Panc1 (cell line): ENCODE data around the gene MAPKAPK3. TPM values are rescaled to one million over a fixed set of nuclear protein-coding genes. Genes with fewer than 3 reads are reported as not detected.

ENCODE experiments used
- ATAC-seq: fragments of 200-7000 bp; cut with Tn5 transposase; 2 replicates; pipeline ENCODE4 v1.9.1; 2020; ENCODE audit warnings: mild to moderate bottlenecking, moderate library complexity
- BruUV-seq: library from RNA; stranded (reverse); fragments of 400-500 nt; replicated peaks from 2 replicates; lab custom pipeline; 2021; lab: Mats Ljungman, UMichigan
- CTCF ChIA-PET: fragments of 300-600 bp; sonication (Branson Sonifier 250); formaldehyde crosslinking; loops from one replicate; lab custom pipeline; 2022; ENCODE audit warnings: antibody characterized with exemption; lab: Charles Lee
- POLR2A ChIA-PET: fragments of 300-600 bp; sonication (Branson Sonifier 250); formaldehyde crosslinking; loops from one replicate; lab custom pipeline; 2022; ENCODE audit warnings: antibody characterized with exemption; lab: Charles Lee
- DNase-seq: peaks from one replicate; pipeline ENCODE4 v3.0.0-alpha.2; 2010; ENCODE audit warnings: low read depth, low spot score
- H3K27ac ChIP-seq: 2 replicates; pipeline ENCODE4 v1.5.1; 2011; ENCODE audit warnings: mild to moderate bottlenecking, low read length, inconsistent platforms
- H3K27me3 ChIP-seq: fragments of 200-500 bp; sonication (Bioruptor generic); 2 replicates; pipeline ENCODE4 v1.6.0; 2014; ENCODE audit warnings: low read length, inconsistent platforms; ENCODE audit not compliant: control insufficient read depth, insufficient read depth
- H3K36me3 ChIP-seq: fragments of 200-500 bp; sonication (Bioruptor generic); 2 replicates; pipeline ENCODE4 v1.5.1; 2014; ENCODE audit warnings: inconsistent platforms, mild to moderate bottlenecking, low read length, moderate library complexity; ENCODE audit not compliant: control insufficient read depth, insufficient read depth
- H3K4me1 ChIP-seq: 2 replicates; pipeline ENCODE4 v1.5.1; 2011; ENCODE audit warnings: inconsistent platforms, mild to moderate bottlenecking, low read length, moderate library complexity; ENCODE audit not compliant: control insufficient read depth, insufficient read depth
- H3K4me3 ChIP-seq, 2 experiments: 2 replicates each; pipeline ENCODE4 v1.5.1; 2011 to 2012; ENCODE audit warnings: low read depth in 2 of 2, low read length in 2 of 2, mild to moderate bottlenecking in 2 of 2, inconsistent platforms in 1 of 2, moderate library complexity in 1 of 2
- H3K9me3 ChIP-seq: fragments of 200-500 bp; sonication (Bioruptor generic); 2 replicates; pipeline ENCODE4 v1.5.1; 2014; ENCODE audit warnings: low read depth, mild to moderate bottlenecking, inconsistent platforms, low read length, moderate library complexity; ENCODE audit not compliant: control insufficient read depth, insufficient read depth
- POLR2AphosphoS5 ChIP-seq: IDR thresholded peaks from 2 replicates; pipeline ENCODE4 v1.6.1; 2012; ENCODE audit warnings: mild to moderate bottlenecking, low read depth, low read length, moderate library complexity
- SIN3A ChIP-seq: IDR thresholded peaks from 2 replicates; pipeline ENCODE4 v1.6.1; 2012; ENCODE audit warnings: low read depth, mild to moderate bottlenecking, low read length, moderate library complexity, borderline replicate concordance; ENCODE audit not compliant: insufficient read depth
- in situ Hi-C: cut with HindIII; loops from 2 replicates; pipeline ENCODE4 v1.10.0; 2016; ENCODE audit warnings: low sequenced_read_pairs, low pct_unique_long_range_greater_than_20kb
- intact Hi-C: fragments of 100-400 bp; cut with micrococcal nuclease; formaldehyde crosslinking; loops from one replicate; pipeline ENCODE4 v1.10.0; 2022; ENCODE audit not compliant: unreplicated experiment
- total RNA-seq: library from RNA; stranded (reverse); gene quantifications from one replicate; pipeline ENCODE4 v1.2.1, GENCODE V29; 2021; ENCODE audit not compliant: unreplicated experiment
- TF ChIP-seq, protein P1 (sequence below): fragments of 450-650 bp; IDR thresholded peaks from 2 replicates; pipeline ENCODE4 v1.5.1; 2017; ENCODE audit warnings: mild to moderate bottlenecking
- TF ChIP-seq, protein P2 (sequence below), 2 experiments: IDR thresholded peaks; 2 replicates each; pipeline ENCODE4 v1.6.1; 2011 to 2012; ENCODE audit warnings: low read depth in 2 of 2, control low read depth in 1 of 2, low read length in 1 of 2, mild to moderate bottlenecking in 1 of 2, moderate library complexity in 1 of 2; ENCODE audit not compliant: insufficient read depth in 1 of 2

Gene MAPKAPK3
- total RNA-seq, 1 experiment from 2014 or later = 14.8 TPM

DNA sequence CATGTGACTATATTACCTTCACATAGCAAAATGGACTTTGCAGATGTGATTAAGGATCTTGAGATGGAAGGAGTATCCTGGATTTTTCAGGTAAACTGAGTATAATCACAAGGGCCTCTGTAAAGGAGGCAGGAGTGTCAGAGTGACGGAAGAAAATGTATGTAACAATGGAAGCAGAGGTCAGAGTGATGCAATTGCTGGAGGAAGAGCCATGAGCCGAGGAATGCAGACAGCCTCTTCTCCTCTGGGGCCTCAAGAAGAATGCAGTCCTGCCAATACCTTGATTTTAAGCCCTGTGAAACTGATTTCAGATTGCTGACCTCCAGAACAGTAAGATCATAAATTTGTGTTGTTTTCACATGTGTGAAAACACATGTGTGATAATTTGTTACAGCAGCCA is 32.6 kb upstream of the MAPKAPK3 start:
- TF ChIP-seq SIN3A = no peak
- TF ChIP-seq, protein P1, sequence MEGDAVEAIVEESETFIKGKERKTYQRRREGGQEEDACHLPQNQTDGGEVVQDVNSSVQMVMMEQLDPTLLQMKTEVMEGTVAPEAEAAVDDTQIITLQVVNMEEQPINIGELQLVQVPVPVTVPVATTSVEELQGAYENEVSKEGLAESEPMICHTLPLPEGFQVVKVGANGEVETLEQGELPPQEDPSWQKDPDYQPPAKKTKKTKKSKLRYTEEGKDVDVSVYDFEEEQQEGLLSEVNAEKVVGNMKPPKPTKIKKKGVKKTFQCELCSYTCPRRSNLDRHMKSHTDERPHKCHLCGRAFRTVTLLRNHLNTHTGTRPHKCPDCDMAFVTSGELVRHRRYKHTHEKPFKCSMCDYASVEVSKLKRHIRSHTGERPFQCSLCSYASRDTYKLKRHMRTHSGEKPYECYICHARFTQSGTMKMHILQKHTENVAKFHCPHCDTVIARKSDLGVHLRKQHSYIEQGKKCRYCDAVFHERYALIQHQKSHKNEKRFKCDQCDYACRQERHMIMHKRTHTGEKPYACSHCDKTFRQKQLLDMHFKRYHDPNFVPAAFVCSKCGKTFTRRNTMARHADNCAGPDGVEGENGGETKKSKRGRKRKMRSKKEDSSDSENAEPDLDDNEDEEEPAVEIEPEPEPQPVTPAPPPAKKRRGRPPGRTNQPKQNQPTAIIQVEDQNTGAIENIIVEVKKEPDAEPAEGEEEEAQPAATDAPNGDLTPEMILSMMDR = no peak
- H3K36me3 ChIP-seq = no peaks in the 10 kb centered on the region
- H3K27me3 ChIP-seq = no peaks in the 10 kb centered on the region
- H3K4me1 ChIP-seq = no peaks in the 10 kb centered on the region
- no TSS peak for BruUV-seq
- ChIA-PET CTCF (no interaction called here), POLR2A (no interaction called here)
- DNase-seq (no peak), ATAC-seq (no peak)
- intact Hi-C loops (no loop called here), in situ Hi-C loops (no loop called here)
- H3K27ac ChIP-seq = no peak overlapping the region
- H3K9me3 ChIP-seq = no peaks in the 10 kb centered on the region
- no peak overlapping the region for H3K4me3 ChIP-seq

DNA sequence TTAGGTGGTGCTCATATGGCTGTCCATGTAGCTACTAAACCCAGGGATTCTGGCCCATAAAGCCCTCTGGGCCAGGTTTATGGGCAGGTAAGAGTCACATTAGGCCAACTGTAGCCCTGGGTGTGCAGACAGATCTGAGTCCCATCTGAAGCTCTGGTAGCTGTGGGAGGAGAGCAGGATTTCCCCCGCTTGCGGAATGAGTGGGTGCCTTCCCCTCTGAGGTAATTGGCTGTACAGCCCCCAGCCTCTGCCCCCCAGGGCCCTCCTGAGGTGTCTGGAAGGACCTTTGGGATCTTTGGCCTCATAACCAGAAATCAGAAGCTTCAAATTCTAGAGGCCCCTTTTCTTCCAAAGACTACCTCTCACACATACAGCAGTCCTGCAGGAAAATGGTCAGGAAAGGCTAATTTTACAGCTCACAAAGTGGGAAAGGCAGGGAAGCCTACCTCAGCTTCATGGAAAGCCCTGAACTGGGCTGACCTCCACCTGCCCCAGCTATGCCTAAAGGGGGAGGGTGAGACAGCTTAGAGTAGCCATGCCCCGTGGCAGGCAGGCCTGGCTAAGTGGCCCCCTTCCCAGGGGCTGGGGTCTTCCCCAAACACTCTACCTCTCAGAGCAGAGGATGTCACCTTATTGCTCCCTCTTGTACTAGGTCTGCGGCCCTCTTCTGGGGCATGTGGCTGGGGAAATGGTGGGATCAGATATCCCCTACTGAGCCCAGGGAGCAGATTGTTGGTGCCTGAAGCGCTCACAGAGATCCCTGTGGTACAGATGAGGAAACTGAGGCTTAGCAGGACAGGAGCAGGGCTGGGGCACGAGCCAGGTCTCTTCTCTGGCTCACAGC is 30.8 kb upstream of the MAPKAPK3 start:
- H3K4me1 ChIP-seq = no peaks in the 10 kb centered on the region
- H3K9me3 ChIP-seq = no peaks in the 10 kb centered on the region
- ChIA-PET CTCF (no interaction called here), POLR2A (no interaction called here)
- no peaks in the 10 kb centered on the region for H3K27me3 ChIP-seq
- no peak for DNase-seq
- no peak overlapping the region for H3K27ac ChIP-seq
- intact Hi-C loops = no loop called here
- ATAC-seq = no peak
- no peak overlapping the region for H3K4me3 ChIP-seq
- in situ Hi-C loops = no loop called here
- TF ChIP-seq, protein P2, sequence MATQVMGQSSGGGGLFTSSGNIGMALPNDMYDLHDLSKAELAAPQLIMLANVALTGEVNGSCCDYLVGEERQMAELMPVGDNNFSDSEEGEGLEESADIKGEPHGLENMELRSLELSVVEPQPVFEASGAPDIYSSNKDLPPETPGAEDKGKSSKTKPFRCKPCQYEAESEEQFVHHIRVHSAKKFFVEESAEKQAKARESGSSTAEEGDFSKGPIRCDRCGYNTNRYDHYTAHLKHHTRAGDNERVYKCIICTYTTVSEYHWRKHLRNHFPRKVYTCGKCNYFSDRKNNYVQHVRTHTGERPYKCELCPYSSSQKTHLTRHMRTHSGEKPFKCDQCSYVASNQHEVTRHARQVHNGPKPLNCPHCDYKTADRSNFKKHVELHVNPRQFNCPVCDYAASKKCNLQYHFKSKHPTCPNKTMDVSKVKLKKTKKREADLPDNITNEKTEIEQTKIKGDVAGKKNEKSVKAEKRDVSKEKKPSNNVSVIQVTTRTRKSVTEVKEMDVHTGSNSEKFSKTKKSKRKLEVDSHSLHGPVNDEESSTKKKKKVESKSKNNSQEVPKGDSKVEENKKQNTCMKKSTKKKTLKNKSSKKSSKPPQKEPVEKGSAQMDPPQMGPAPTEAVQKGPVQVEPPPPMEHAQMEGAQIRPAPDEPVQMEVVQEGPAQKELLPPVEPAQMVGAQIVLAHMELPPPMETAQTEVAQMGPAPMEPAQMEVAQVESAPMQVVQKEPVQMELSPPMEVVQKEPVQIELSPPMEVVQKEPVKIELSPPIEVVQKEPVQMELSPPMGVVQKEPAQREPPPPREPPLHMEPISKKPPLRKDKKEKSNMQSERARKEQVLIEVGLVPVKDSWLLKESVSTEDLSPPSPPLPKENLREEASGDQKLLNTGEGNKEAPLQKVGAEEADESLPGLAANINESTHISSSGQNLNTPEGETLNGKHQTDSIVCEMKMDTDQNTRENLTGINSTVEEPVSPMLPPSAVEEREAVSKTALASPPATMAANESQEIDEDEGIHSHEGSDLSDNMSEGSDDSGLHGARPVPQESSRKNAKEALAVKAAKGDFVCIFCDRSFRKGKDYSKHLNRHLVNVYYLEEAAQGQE (IDR thresholded peaks at IDR 0.05; ENCODE audit: insufficient read depth in 1 of 2, low read depth in 2 of 2, low read length in 1 of 2) = no peak
- TF ChIP-seq, protein P1 = no peak
- no peak for TF ChIP-seq POLR2AphosphoS5
- H3K36me3 ChIP-seq = no peaks in the 10 kb centered on the region
- no TSS peak for BruUV-seq
